Measurements from ENCODE around the gene KIAA2012. TPM values are rescaled to one million over a fixed set of nuclear protein-coding genes. Genes with fewer than 3 reads are reported as not detected.

The KIAA2012 gene
- total and polyA plus RNA-seq, 2 donors (not counting 1 experiment from before 2014, with no cell fraction given) = not detected

DNA sequence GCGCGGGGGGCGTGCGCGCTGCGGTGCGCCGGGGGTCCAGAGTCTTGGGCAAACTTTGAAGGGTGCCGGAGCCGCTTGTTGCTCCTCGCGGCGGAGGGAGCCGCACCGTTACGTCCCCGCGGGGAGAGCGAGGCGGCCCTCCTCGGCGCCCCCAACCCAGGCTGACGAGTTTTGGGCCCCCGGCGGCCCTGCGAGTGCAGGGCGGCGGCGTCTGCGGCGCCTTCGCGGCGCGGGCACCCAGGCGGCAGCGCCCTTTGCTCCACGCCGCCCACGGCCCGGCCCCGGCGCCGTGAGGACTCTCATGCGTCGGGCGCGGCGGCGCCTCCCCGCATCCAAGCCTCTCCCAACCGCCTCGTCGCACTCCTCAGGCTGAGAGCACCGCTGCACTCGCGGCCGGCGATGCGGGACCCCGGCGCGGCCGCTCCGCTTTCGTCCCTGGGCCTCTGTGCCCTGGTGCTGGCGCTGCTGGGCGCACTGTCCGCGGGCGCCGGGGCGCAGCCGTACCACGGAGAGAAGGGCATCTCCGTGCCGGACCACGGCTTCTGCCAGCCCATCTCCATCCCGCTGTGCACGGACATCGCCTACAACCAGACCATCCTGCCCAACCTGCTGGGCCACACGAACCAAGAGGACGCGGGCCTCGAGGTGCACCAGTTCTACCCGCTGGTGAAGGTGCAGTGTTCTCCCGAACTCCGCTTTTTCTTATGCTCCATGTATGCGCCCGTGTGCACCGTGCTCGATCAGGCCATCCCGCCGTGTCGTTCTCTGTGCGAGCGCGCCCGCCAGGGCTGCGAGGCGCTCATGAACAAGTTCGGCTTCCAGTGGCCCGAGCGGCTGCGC lies 38.6 kb upstream of the KIAA2012 start:
- peak; percentile 65 for DNase-seq
- peak overlapping the region; percentile 98 for H3K4me2 ChIP-seq (replicated peaks; ENCODE audit: low read depth, low read length, poor library complexity, severe bottlenecking)
- CTCF ChIA-PET = no interaction called here
- H3K36me3 ChIP-seq (replicated peaks in 1 of 2; ENCODE audit: control extremely low read depth in 1 of 2, control insufficient read depth in 1 of 2, extremely low read depth in 1 of 2, insufficient read depth in 2 of 2, low read length in 1 of 2) = no peaks in the 10 kb centered on the region
- H3K27me3 ChIP-seq (replicated peaks in 1 of 4; ENCODE audit: control extremely low read depth in 1 of 4, control insufficient read depth in 3 of 4, insufficient read depth in 4 of 4, low read length in 3 of 4) = peaks cover 0 to 49% (median 38%) of the 10 kb centered on the region in 4 experiments
- H3K9me3 ChIP-seq (ENCODE audit: control extremely low read depth in 1 of 3, control insufficient read depth in 2 of 3, insufficient read depth in 1 of 3, low read length in 2 of 3) = peaks cover 0 to 14% (median 0%) of the 10 kb centered on the region in 3 donors
- peak overlapping the region; percentile 65 for H3K27ac Mint-ChIP-seq
- H4K20me1 ChIP-seq (ENCODE audit: control insufficient read depth, insufficient read depth, low read length, poor library complexity, severe bottlenecking) = no peaks in the 10 kb centered on the region
- TF ChIP-seq CTCF (IDR thresholded peaks at IDR 0.05) = no peak
- no peak for TF ChIP-seq EZH2 (IDR thresholded peaks at IDR 0.05; ENCODE audit: borderline replicate concordance, insufficient read depth, low read depth, low read length, poor library complexity, severe bottlenecking)
- ATAC-seq (ENCODE audit: low read depth) = no peak
- under 1% methylated on average over 105 of the region's 105 CpGs for WGBS (ENCODE audit: insufficient coverage)
- H3K9me3 Mint-ChIP-seq (ENCODE audit: insufficient read depth) = no peaks in the 10 kb centered on the region
- H3K4me3 Mint-ChIP-seq = peak overlapping the region; percentile 91
- H3K27me3 Mint-ChIP-seq = peaks cover 28% of the 10 kb centered on the region
- peaks cover 20 to 25% of the 10 kb centered on the region in 2 donors for H3K4me1 ChIP-seq (ENCODE audit: control insufficient read depth in 2 of 2, insufficient read depth in 2 of 2, low read length in 2 of 2)
- intact Hi-C loops (cut with micrococcal nuclease) = loop anchor here (5.0 to 10.0 kb wide), 6 partner anchors 200 to 1222 kb away; partner anchors contain the start of genes BMPR2, BZW1, CARF and STRADB
- peak overlapping the region; percentile 84 for H2AFZ ChIP-seq (ENCODE audit: insufficient read depth, low read depth, low read length, poor library complexity, severe bottlenecking)
- H3K4me1 Mint-ChIP-seq = peaks cover 13% of the 10 kb centered on the region
- H3K79me2 ChIP-seq (ENCODE audit: control insufficient read depth, insufficient read depth, low read length) = no peaks in the 10 kb centered on the region
- peak overlapping the region; percentile 28 to 89 (median 75) for H3K4me3 ChIP-seq (ENCODE audit: control extremely low read depth in 1 of 5, extremely low read depth in 1 of 5, insufficient read depth in 1 of 5, low read depth in 2 of 5, low read length in 4 of 5)
- H3K27ac ChIP-seq (ENCODE audit: low read length in 2 of 2) = no peak overlapping the region
- POLR2A ChIA-PET = no interaction called here
- peak overlapping the region; percentile 80 for H3K9ac ChIP-seq (ENCODE audit: low read length)

All from B cell (primary cell).